ENCODE results near the gene C6orf136. TPM values are rescaled to one million over a fixed set of nuclear protein-coding genes. Genes with fewer than 3 reads are reported as not detected.
"Not testable (repeated sequence)": the region's sequence is repeated elsewhere in the genome, so short reads cannot be mapped to it uniquely, and the experiment has no call there.

C6orf136 gene
- total and polyA plus RNA-seq, 2 experiments from 2014 or later, result 2.4 to 8.6 TPM

DNA sequence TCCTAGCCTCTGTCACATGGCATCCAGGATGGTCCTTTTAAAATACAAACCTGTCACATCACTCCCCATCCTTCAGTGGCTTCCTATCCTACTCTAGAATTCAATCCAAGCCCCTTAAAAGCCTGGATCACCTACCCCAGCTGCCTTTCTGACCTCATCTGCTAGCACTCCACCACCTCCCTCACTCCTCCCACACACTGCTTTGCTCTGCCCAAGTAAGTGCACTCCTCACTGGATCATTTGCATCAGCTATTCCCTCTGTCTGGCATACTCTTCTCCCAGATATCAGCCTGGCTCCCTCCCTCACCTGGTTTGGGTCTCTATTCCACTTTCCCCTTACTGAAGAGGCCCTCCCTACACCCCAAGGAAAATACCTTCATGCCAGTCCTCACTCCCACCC, 10.5 kb downstream of the C6orf136 start:
- TF ChIP-seq EZH2phosphoT487 (IDR thresholded peaks at IDR 0.05; ENCODE audit: insufficient read depth, low read depth) (no peak), EZH2 (IDR thresholded peaks at IDR 0.05; ENCODE audit: insufficient read depth, poor library complexity, severe bottlenecking) (no peak)
- in situ Hi-C loops (cut with MboI), result no loop called here
- no peak for DNase-seq
- Histone ChIP-seq H3K36me3 (ENCODE audit: low read depth) (peaks cover 21% of the 10 kb centered on the region), H2AFZ (no peak overlapping the region), H3K4me1 (ENCODE audit: insufficient read depth) (no peaks in the 10 kb centered on the region), H3K9me3 (ENCODE audit: low read depth) (no peaks in the 10 kb centered on the region), H3K79me2 (ENCODE audit: insufficient read depth) (no peaks in the 10 kb centered on the region), H3F3A (ENCODE audit: insufficient read depth) (no peaks in the 10 kb centered on the region), H3K27ac (no peak overlapping the region), H3K9me2 (ENCODE audit: insufficient read depth) (no peaks in the 10 kb centered on the region), H3K4me3 (no peak overlapping the region), H3K27me3 (replicated peaks; ENCODE audit: insufficient read depth) (no peaks in the 10 kb centered on the region), H4K20me1 (ENCODE audit: insufficient read depth) (no peaks in the 10 kb centered on the region), H3K9ac (0 out of 2 replicates have a peak overlapping the region, but pooled peaks have one; percentile 3), H3K4me2 (ENCODE audit: unreplicated experiment) (no peak overlapping the region)

DNA sequence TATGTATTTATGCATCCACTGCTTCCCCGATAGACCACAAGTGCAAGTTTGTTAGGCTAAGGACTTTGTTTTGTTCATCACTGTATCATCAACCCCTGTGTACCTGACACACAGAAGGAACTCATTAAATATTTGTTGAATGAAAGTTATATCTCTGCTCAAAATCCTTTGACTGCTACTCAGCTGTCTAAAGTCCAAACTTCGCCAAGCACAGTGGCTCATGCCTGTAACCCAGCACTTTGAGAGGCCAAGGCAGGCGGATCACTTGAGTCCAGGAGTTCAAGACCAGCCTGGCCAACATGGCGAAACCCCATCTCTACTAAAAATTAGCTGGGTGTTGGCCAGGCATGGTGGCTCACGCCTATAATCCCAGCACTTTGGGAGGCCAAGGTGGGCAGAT, 11.0 kb downstream of the C6orf136 start:
- H3K27me3 ChIP-seq (replicated peaks; ENCODE audit: insufficient read depth); H3K4me2 ChIP-seq (ENCODE audit: unreplicated experiment); H4K20me1 ChIP-seq (ENCODE audit: insufficient read depth); in situ Hi-C loops (cut with MboI); H3K27ac ChIP-seq; H3K9me2 ChIP-seq (ENCODE audit: insufficient read depth); H3K4me1 ChIP-seq (ENCODE audit: insufficient read depth); DNase-seq; H3K9ac ChIP-seq; H3K4me3 ChIP-seq; H3K79me2 ChIP-seq (ENCODE audit: insufficient read depth); H3K9me3 ChIP-seq (ENCODE audit: low read depth); H2AFZ ChIP-seq; H3F3A ChIP-seq (ENCODE audit: insufficient read depth): not testable (repeated sequence)
- peaks cover 25% of the 10 kb centered on the region for H3K36me3 ChIP-seq (ENCODE audit: low read depth)
- 89 to 92% methylated on average over 5 of the region's 5 CpGs for WGBS, 2 experiments (ENCODE audit: low coverage in 1 of 2, low lambda C conversion rate in 2 of 2, missing lambda C conversion rate in 2 of 2)

DNA sequence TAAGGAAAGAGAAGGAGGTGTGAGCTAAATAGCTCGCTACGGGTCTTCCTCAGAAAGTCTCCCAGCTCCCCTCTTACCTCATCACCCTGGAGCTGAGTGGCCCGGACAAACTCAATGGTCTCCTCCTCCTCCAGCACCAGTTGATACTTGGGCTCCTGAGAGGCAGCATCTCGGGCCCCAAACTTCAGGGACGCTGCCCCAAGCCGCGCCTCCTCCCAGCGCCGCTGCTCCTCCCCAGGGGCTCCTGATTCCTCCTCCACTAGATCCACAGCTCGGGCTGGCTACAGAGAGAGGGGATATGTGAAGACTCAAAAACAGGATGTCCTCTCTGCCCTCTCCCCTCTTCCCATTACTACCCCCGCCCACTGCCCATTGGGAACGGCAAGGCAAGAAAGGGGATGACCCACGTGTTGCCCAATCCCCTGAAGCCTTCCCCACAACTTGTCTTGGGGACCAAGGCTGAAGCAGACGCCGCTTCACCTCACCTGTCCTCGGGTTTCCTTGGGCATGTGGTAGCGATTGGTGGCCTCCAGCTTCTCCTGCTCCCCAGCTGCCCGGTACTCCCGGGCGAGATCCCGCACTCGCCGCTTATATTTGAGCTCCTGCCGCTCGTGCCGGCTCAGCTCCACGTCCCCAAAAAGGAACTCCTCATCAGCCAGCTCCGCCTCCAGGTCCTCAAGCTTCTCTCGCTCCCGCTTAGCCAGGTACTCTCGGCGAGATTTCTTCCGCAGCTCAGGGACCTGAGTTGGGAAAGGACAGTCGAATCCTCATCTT, 18.2 kb downstream of the C6orf136 start:
- DNase-seq, result no peak
- no peaks in the 10 kb centered on the region for H3K9me3 ChIP-seq (ENCODE audit: low read depth)
- H3K4me3 ChIP-seq, result no peak overlapping the region
- H3K36me3 ChIP-seq (ENCODE audit: low read depth), result peaks cover 72% of the 10 kb centered on the region
- H3K4me1 ChIP-seq (ENCODE audit: insufficient read depth), result peaks cover 8% of the 10 kb centered on the region
- no peaks in the 10 kb centered on the region for H4K20me1 ChIP-seq (ENCODE audit: insufficient read depth)
- no peak overlapping the region for H3K27ac ChIP-seq
- 0 out of 2 replicates have a peak, but pooled peaks cover 4% of the 10 kb centered on the region for H3F3A ChIP-seq (ENCODE audit: insufficient read depth)
- no peaks in the 10 kb centered on the region for H3K27me3 ChIP-seq (replicated peaks; ENCODE audit: insufficient read depth)
- no peak overlapping the region for H3K4me2 ChIP-seq (ENCODE audit: unreplicated experiment)
- in situ Hi-C loops (cut with MboI), result no loop called here
- WGBS, 2 experiments (ENCODE audit: low coverage in 1 of 2, low lambda C conversion rate in 2 of 2, missing lambda C conversion rate in 2 of 2), result 93 to 94% methylated on average over 34 of the region's 34 CpGs
- no peak overlapping the region for H3K9ac ChIP-seq
- peaks cover 5% of the 10 kb centered on the region for H3K79me2 ChIP-seq (ENCODE audit: insufficient read depth)
- TF ChIP-seq EZH2 (IDR thresholded peaks at IDR 0.05; ENCODE audit: insufficient read depth, poor library complexity, severe bottlenecking), result no peak
- no peak for TF ChIP-seq EZH2phosphoT487 (IDR thresholded peaks at IDR 0.05; ENCODE audit: insufficient read depth, low read depth)
- no peak overlapping the region for H2AFZ ChIP-seq
- no peaks in the 10 kb centered on the region for H3K9me2 ChIP-seq (ENCODE audit: insufficient read depth)

DNA sequence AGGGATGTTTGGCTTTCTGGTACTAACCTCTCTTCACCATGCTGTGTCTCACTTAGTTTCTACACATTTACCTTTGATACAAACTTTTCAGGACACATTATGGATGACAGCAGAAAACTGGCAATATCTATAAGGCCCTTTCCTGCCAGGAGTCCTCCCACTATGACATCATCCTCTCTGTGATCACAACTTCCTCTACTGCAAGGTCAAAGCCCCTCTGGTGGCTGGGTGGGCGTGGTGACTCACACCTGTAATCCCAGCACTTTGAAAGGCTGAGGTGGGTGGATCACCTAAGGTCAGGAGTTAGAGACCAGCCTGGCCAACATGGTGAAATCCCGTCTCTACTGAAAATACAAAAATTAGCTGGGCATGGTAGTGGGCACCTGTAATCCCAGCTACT, 19.4 kb downstream of the C6orf136 start:
- not testable (repeated sequence) for H4K20me1 ChIP-seq (ENCODE audit: insufficient read depth); H3K27me3 ChIP-seq (replicated peaks; ENCODE audit: insufficient read depth)

More for the DNA sequence above, 19.4 kb downstream of the C6orf136 start:
- Histone ChIP-seq H3K9ac (0 out of 2 replicates have a peak overlapping the region, but pooled peaks have one; percentile 13), H3K36me3 (ENCODE audit: low read depth) (peaks cover 77% of the 10 kb centered on the region), H3K79me2 (ENCODE audit: insufficient read depth) (peaks cover 16% of the 10 kb centered on the region), H3K4me1 (ENCODE audit: insufficient read depth) (peaks cover 13% of the 10 kb centered on the region)
- H2AFZ ChIP-seq; H3K27ac ChIP-seq; H3K4me2 ChIP-seq (ENCODE audit: unreplicated experiment); H3K9me3 ChIP-seq (ENCODE audit: low read depth); in situ Hi-C loops (cut with MboI); H3F3A ChIP-seq (ENCODE audit: insufficient read depth); H3K4me3 ChIP-seq; H3K9me2 ChIP-seq (ENCODE audit: insufficient read depth): not testable (repeated sequence)
- WGBS, 2 experiments (ENCODE audit: low coverage in 1 of 2, low lambda C conversion rate in 2 of 2, missing lambda C conversion rate in 2 of 2), result 61 to 66% methylated on average over 2 of the region's 2 CpGs
- peak; percentile 41 for DNase-seq
